Stimulated activated CD4-positive, alpha-beta T cell treated with anti-CD3 and anti-CD28 coated beads, Interleukin-1b, Interleukin-23, amount 100 ng/mL, for 1 hour (primary cell): ENCODE results near the gene PHF1.

Experiments
- DNase-seq, 2 donors: peaks; one replicate each; pipeline ENCODE4 v3.0.0-alpha.2; 2020; ENCODE audit warnings: low read depth in 2 of 2

Gene PHF1

DNA sequence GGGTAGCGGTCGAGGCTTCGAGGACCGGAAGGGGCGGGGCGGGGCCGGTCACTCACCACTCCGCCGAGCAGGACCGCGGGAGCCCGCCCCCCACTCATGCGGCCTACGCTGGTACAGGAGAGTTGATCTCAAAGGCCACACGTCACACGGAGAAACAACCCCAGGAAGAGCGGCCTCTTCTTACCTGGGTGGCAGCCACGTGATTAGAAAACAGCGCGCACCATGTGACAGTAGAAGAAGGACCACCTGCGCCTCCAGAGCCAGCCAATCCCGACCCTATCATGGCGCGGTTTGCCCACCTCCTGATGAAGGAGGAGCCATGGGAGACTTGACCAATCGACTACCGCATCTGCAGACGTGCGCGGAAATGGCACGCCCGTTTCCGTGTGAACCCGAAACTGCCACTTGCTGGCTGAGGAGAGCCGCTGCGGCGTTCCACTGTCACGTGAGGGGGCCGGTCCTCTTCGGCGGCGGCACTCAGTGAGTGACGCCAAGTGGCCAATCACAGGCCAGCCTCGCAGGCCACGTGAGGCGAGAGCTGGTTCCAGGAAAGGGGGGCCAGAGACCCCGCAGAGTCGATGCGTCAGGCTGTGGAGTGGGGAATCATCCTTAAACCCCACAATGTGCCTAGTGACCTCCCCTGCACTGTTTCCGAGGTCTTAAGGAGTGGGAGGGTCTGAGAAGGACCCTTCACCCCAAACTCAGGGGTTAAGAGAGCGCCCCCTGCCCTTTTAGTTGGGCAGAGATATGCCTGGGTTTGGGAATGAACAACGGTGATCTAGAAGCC, 7.3 kb downstream of the PHF1 start, which contains the start of gene CUTA:
CUTA (minus strand) TSS at position 205 of the 787 bp plus-strand sequence; CDS start at position 98, 107 bp downstream.
- peak; percentile 87 to 98 for DNase-seq

DNA sequence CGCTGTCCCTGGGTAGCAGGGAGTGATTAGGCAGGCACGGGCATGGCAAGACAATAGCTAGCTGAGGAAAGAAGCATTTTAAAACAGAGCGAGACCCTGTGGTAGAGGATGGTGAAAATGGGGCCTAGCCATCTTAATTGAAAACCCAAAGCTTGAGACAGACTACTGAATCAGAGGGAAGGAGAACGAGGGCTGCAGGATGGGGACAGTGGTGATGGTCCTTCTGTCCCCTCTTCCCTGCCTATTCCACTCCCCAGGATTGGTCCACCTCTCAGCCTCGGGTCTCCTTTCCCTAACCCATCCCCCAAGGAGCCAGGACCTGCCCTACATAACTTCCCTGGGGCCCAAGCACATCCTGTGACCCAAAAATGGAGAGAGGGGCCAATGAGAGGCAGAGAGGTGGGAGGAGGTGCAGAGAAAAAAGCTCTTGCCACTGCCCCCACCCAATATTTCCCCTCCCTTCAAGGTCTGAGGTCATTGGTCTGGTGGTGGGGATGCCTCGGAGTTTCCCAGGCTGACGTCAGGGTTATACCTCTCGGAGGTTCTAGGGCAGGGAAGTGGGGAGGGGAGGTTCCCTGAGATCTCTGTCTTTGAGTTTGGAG, 8.0 kb downstream of the PHF1 start:
- DNase-seq = no peak

DNA sequence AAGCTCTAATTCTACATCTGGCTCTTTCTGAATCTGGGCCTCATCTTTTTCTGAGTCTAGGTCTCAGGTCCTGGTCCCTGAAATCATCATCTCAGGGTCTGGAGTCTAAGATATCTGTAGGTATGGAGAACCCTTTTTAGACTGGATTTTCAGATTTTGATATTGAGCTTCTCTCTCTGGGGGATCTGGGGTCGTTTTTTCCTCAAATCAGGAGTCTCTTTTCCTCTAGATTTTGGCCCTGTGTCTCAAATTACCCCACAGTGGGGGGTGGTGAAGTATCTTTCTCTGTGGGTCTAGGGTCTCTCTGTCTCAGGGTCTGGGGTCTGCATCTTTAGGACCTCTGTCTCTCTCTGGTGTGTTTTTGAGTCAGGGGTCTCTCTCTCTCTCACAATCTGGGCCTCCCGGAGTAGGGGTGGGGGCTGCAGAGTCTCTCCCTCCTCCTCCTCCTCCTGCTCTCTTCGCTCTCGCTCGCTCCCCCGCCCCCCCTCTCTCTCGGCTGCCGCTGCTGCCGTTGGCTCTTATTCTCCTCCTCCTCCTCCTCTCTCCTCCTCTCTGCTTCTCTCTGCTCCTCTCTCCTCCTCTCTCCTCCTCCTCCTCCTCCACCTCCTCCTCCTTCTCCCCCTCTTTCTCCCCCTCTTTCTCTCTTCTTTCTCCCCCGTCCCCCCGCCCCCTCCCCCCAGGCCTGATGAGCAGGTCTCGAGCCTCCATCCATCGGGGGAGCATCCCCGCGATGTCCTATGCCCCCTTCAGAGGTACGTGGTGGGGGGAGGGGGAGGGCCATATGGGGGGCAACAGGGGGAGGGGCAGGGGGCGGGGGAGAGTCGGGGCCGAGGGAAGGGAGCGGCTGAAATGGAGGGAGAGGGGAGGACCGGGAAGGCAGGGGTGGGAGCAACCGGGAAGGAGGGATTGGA, 9.0 kb downstream of the PHF1 start, which contains the start of gene SYNGAP1:
SYNGAP1 (plus strand) TSS at position 486 of the 911 bp plus-strand sequence; CDS start at position 686, 200 bp downstream.
- DNase-seq = no peak

DNA sequence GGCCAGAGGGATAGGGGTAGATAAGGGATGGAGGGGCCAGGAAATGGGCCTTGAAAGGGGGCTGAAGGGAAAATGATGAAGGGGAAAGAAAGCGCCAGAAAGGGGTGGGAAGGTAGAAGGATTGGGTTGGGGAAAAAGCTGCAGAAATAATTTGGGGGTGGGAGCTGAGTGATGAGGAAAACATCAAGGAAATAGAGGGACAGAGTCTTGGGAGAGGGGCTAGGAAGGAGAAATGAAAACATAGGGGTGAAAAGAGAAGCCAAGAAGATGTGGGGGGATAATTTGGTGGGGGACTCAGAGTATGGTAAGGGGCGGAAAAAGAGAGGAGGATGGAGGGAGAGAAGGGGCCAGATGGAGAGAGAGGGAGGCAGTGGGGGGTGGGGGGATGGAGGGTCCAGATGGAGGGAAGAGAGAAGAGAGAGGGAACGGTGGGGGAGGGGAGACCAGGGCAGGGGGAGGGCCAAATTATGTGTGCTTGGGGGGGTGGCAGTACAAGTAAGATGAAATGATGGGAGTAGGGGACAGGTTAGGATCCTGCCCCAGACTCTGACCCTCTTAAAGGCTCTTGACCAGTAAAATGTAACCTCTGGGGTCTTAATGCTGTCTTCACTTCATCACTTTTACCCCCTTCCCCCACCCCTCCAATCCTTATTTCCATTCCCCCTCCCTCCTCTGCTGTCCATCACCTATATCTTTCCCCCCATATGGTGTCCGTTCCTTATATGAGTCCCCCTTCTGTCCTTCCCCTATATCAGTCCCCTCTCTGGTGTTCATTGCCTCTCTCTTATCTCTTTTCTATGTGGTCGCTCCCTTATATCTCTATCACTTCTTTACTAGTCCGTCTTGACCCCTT, 9.9 kb downstream of the PHF1 start:
- DNase-seq = no peak

DNA sequence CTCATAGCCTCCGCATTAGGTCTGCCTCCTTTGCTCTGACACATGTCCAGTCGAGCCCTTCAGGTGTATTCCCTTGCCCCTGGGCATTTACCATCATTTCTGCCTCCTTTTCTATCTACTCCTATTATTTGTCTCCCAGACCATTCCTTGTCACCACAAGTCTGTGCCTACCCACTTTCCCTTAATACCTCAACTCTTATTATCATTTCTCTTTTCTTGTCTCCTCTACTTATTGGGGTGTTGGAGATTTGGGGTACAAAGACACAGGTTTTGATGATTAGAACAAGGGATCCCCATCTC, 10.5 kb downstream of the PHF1 start:
- no peak for DNase-seq

DNA sequence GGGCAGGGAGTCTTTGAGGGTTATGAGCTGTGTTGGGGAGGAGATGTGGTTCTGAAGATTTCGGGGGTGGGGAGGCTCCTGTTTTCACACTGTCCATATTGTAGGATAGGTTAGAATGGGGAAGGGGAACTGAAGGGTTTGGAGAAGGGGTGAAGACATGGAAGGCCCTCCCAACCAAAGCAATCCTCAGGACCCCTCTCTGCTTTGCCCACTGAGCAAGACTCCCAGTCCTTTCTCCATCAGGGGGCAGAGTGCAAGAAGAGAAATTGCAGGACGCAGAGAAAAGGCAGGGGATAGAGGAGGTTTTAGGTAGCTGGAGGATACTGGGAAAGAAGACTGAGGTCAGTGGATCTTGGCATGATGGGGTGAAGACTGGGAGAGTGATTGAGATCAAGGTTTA, 13.0 kb downstream of the PHF1 start:
- no peak for DNase-seq

DNA sequence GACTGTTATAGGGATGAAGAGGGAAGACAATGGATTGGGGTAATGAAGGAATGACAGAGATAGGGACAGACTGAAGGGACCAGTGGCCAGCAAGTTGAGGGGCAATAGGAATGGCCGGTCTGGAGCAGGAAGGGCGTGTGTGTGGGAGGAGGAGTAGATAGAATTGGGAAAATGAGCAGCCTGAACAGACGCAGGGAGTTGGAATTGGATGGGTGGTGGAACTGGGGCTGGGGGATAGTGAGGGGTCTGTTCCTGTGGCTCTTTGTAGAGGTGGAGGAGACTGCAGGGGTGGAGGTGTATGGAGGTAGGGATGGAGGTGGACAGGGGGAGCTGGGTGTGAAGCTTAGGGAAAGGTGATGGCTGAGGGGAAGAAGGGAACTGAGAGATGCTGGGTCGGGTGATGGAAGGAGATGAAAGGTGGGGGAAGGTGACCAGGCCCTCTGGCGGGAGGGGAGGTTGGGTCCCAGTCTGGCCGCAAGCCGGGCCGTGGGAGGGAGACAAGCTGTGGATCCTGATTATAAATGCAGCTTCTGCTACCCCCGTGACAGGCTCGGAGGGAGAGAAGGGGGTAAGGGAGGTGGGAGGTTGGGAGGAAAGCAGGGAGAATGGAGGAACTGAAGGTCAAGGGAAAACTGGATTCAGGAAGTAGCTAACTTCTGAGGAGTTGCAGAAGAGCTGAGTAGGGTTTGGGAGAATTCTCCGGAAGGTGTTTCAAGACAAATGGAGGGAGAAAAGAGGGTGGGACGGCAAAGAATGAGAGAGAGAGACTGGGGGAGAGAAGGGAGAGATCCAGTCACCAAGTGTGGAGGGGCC, 14.2 kb downstream of the PHF1 start:
- no peak for DNase-seq

DNA sequence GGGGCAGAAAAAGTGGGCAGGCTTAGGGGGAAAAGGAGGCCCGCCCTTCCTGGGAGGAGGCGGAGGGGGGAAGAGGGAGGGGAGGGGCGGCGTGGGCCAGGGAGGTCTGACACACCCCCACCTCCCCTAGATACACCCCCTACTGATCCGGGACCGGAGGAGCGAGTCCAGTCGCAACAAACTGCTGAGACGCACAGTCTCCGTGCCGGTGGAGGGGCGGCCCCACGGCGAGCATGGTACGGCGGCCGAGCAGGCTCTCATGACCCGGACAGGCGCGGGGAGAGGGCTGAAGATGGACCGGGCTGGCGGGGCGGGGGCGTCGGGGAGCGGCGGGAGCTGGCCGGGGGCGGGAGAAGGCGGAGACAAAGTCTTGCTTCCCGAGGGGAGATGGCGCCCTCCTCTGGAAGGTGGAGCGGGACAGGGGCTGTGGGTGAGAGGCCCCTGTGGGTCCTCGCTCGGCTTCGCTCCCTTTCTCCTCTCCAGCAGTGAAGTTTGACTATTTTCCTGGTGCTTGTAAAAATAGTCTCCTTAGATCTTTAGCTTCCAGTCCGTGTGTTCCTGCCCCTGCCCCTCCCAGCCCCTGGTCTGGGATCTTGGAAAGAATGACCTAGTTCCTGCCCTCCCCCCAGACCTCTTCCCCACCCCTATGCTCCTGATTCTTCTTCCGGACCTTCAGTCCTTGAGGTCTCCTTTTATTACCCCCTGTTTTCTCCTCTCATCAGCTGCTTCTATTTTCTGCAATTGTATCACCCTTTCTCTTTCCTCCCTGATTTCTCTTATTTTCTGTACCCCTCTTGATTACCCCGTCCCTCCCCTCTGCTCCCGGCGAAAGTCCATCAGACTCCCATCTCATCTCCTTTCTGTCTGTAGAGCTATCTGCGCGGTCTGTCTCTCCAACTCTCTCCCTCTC, 15.1 kb downstream of the PHF1 start:
- DNase-seq = peak; percentile 57 to 64

DNA sequence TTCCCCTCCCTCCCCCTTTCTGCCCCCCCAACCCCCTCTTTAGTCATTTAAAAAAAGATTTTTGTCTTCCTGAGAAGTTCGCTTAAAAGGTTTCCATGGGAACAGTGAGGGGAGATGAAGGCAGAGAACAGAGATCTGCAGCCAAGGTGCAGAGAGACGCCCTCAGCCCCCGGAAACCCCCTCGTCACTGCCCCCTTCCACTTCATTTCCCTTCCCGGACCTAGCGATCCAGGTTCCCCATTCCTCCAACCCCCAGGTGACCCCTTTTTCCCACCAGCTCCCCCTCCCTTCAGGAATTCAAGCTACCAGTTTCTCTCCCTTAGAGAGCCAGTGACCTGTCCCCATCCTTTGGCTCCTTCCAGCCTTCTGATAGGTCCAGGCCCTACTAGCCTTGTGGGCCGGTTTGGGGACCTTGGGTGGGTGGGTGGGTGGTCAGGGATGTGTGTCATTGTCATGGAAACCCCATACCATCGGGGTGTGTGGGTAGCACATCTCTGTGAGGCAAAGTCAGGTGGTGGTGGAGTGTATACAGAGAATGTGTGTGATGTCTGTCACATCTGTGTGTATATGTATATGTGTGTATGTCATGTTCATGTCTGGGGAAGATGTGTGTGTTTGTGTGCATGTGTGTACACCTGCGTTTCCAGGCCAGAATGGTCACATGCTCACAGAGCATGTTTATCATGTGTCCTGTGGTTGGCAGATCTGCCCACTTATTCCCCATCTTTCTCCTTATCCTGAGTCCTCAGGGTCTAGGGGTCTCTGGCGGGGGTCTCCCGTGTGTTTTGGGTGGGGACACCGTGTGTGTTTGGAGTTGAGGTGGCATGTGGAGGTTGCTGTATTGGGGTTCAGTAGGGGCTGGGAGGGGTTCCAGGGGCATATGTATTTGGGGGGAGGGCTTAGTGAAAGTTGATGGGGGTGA, 16.0 kb downstream of the PHF1 start:
- no peak for DNase-seq

DNA sequence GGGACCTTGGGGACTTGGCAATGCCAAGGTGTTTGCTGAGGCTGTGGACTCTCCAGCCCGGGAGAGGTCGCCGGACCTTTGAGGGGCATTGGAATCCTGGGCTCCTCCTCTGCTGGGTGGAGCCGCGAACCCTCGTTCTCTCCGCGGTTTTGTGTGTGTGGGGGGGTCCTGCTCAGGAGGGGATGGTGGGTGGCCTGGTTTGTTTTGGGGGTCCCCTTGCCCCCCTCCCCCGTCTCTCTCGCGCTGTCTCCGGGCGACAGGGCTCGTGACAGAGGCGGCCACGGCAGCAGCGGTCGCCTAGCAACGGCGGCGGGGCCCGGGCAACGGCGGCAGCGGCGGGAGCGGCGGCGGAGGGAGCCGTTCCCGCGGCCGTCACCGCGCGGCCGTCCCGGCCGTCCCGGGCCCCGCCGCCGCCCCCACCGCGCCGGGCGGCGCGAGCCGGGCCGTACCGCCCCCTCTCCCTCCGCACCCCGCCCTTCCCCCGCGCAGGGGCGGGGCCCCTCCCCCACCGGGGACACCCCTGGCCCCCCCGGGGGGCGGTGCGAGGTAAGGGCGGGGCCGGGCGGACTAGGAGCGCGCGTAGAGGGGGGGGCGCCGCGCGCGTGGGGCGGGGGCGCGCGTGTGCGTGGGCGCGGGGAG, 16.9 kb downstream of the PHF1 start:
- no peak for DNase-seq

DNA sequence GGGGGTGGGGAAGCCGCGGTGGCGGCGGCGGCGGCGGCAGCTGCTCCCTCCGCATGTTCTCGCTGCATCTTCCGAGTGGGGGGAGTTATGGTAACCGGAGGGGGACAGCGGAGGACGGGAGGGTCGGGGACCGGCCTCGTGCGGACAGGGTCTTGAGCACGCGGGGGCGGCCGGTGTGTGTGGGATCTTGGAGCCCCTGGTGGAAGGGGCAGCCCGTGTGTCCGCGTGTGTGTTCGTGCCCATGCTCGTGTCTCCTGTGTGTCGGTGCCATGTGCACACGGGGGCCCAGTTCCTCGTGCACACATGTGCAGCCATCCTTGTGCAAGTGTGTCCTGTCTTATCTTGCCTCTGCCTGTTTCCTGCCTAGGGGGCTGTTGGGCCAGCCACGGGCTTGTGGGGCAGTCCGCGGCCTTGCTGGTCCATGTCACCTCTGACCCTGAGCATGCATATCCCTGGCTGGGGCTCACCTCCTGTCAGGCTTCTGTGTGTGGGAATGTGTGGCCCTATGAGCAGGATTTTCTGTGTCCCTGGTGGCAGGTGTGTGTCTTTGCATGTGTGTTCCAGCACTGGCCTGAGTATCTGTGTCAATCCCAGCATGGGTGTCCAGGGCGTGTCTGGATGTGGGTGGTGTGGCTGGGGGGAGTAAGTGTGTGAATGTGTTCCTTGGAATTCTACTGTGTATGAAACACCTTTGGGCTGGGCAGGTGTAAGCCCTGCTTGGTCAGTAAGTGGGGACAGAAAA, 17.6 kb downstream of the PHF1 start:
- DNase-seq = no peak

DNA sequence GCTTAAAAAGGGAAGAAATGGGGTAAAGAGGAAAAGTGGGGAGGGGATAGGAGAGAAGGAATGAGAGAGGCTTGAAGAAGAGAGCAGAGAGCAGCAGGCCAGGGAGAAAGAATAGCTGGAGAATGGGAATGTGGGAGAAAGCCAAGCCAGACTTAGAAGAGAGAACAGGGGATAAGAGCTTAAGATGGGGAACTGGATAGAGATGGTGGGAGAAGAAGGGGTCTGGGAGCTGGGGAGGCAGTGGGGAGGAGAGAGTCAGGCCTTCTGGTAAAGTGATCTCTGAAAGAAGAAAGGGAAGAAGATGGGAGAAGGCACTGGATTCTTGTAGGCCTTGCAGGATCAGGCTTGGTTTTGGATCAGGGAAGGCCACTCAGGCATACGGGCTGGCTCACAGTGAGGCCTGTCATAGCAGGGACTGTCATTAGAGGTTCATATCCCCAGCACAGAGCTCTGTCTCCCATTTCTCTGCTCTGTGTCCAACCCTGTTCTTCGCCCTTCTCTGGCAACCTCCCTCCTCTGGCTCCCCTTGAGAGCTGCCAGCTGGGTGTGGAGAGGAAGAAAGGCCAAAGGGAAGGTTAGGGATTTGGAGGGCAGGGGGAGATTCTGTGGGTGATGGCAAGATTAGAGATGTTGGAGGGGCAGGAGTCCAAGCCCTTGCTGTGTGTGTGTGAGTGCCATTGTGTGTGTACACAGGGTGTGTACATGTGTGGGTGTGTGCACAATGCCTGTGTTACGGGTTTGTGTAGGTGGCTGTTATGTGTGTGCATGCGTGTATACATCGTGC, 18.3 kb downstream of the PHF1 start:
- no peak for DNase-seq

DNA sequence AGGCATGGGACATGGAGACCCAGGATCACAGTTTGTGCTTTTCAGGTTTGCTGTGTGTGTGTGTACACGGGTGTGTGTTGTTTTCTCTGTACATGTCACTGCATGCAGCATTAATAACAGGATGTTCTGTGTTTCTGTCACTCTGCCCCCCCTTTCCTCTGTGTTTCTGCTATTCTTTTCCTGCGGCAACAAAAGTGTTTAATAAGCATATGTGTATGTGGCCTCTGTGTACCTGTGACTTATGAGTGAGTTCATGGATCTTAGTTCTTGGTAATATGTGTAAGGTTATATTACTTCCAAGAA, 18.9 kb downstream of the PHF1 start:
- no peak for DNase-seq

DNA sequence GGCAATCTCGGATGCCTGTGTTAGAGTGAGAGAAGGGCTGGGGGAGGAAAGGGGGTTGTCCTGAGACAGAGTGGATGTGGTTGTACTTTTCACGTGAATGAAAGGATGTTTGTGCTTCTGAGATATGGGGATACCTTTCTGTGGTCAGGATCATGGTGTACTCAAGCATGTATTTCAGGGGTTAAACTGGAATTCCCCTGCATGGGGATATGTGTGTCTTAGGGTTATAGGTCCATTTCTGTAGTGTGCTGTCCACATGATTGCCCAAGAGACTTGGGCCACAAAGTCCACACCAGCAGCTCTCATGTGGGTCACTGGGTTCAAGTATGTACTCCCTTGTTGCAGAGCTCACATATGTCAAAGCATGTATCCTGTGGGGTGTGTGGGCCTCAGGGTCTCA, 19.5 kb downstream of the PHF1 start:
- DNase-seq = no peak

DNA sequence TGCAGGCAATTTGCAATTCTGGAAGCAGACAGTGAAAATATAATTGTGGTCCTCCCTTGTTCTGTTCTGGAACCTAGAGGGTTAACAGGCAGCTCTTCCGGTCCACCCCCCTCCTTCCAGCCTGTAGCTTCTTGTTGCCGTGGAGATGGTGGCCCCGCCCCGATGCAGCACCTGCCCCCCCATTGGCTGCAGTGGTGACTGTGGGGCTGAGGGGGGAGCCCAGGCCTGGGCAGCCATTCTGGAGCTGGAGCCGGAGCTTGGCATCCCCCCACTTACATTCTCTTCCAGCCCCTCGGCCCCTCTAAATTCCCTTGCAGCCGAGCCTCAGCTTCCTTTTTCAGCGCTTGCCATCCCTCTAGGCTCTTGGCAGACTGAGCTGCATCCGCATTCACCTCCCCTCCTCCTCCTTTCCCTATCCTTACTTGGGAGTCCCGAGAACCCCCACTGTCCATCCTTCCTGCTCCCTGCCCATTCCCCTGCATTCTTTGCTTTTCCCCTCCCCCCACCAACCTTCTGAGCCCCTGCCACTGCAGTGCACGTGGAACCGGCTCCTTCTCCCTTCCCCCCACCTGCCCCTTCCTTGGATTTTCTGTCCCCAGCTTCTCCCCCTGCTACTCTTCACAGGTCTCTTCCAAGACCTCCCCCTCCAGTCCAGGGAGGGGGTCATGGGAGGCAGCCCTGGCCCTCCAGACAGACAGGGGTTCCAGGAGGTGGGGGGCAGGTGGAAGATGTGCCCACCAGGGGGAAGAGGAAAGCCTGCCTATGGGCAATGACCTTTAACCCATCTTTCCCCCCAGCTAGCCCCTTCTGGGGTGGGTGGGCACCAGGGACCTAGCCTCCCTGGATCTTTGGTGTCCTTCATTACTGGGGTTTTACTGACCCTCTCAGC, 20.4 kb downstream of the PHF1 start:
- DNase-seq = peak; percentile 55 to 58
